IMR-90 (cell line): Measurements from ENCODE around the gene PLA2G4B. TPM values are rescaled to one million over a fixed set of nuclear protein-coding genes. Genes with fewer than 3 reads are reported as not detected.
A peak's percentile ranks its signal among the peaks of the same experiment; 100 is the strongest.

Source experiments
- ATAC-seq: fragments of 200-7000 bp; cut with Tn5 transposase; 2 replicates; pipeline ENCODE4 v1.9.1; 2020; ENCODE audit warnings: low read depth, mild to moderate bottlenecking, moderate library complexity
- BruUV-seq: library from RNA; stranded (reverse); fragments of 400-500 nt; replicated peaks from 2 replicates; lab custom pipeline; 2021; lab: Mats Ljungman, UMichigan
- CTCF ChIA-PET: fragments of 300-600 bp; formaldehyde crosslinking; extraction: SDS; loops from one replicate; lab custom pipeline; 2021; ENCODE audit warnings: antibody characterized with exemption; lab: Yijun Ruan, JAX
- POLR2A ChIA-PET: fragments of 300-600 bp; sonication (Branson Sonifier 250); formaldehyde crosslinking; loops from one replicate; lab custom pipeline; 2022; ENCODE audit warnings: antibody characterized with exemption; ENCODE audit not compliant: unreplicated experiment; lab: Charles Lee
- DNase-seq: peaks from one replicate; pipeline ENCODE4 v3.0.0; 2013
- H2AFZ ChIP-seq: replicated peaks from 2 replicates; pipeline ENCODE3; 2013; ENCODE audit warnings: low read length, mild to moderate bottlenecking; ENCODE audit not compliant: poor library complexity
- H2AK5ac ChIP-seq: 2 replicates; pipeline ENCODE4 v1.6.1; 2013; ENCODE audit warnings: low read depth, low read length, inconsistent platforms
- H2AK9ac ChIP-seq: replicated peaks from 2 replicates; pipeline ENCODE3; 2013; ENCODE audit warnings: mild to moderate bottlenecking, low read depth, low read length, moderate library complexity; ENCODE audit not compliant: poor library complexity
- H2BK120ac ChIP-seq: 2 replicates; pipeline ENCODE4 v1.6.1; 2013; ENCODE audit warnings: low read depth, low read length, inconsistent platforms
- H2BK15ac ChIP-seq: 3 replicates; pipeline ENCODE4 v1.6.1; 2013; ENCODE audit warnings: low read depth, low read length, inconsistent platforms
- H2BK20ac ChIP-seq: 2 replicates; pipeline ENCODE4 v1.6.1; 2013; ENCODE audit warnings: low read depth, mild to moderate bottlenecking, inconsistent platforms, low read length, moderate library complexity
- H2BK5ac ChIP-seq: 2 replicates; pipeline ENCODE4 v1.6.1; 2013; ENCODE audit warnings: mild to moderate bottlenecking, low read depth, low read length, inconsistent platforms; ENCODE audit not compliant: poor library complexity, severe bottlenecking
- H3K14ac ChIP-seq: replicated peaks from 2 replicates; pipeline ENCODE4 v1.6.1; 2013; ENCODE audit warnings: low read depth, low read length, inconsistent platforms
- H3K18ac ChIP-seq: 2 replicates; pipeline ENCODE4 v1.6.1; 2013; ENCODE audit warnings: low read depth, low read length, control low read depth
- H3K23ac ChIP-seq: 2 replicates; pipeline ENCODE4 v1.6.1; 2013; ENCODE audit warnings: low read depth, low read length, inconsistent platforms
- H3K27ac ChIP-seq: 2 replicates; pipeline ENCODE4 v1.5.1; 2013; ENCODE audit warnings: mild to moderate bottlenecking, control low read depth, low read length; ENCODE audit not compliant: insufficient read depth
- H3K27me3 ChIP-seq: 2 replicates; pipeline ENCODE4 v1.6.1; 2013; ENCODE audit warnings: low read length; ENCODE audit not compliant: control insufficient read depth, insufficient read depth
- H3K36me3 ChIP-seq: 2 replicates; pipeline ENCODE4 v1.6.1; 2013; ENCODE audit warnings: low read length, mixed read lengths; ENCODE audit not compliant: control insufficient read depth, insufficient read depth
- H3K4ac ChIP-seq: 2 replicates; pipeline ENCODE4 v1.6.1; 2013; ENCODE audit warnings: low read depth, low read length, inconsistent platforms
- H3K4me1 ChIP-seq: 2 replicates; pipeline ENCODE4 v1.6.1; 2013; ENCODE audit warnings: low read length, mixed read lengths; ENCODE audit not compliant: control insufficient read depth, insufficient read depth
- H3K4me2 ChIP-seq: 2 replicates; pipeline ENCODE4 v1.6.1; 2013; ENCODE audit warnings: low read depth, mild to moderate bottlenecking, control low read depth, low read length, moderate library complexity
- H3K4me3 ChIP-seq: 2 replicates; pipeline ENCODE4 v1.5.1; 2013; ENCODE audit warnings: low read depth, mild to moderate bottlenecking, control low read depth, low read length, moderate library complexity; ENCODE audit not compliant: insufficient read depth
- H3K56ac ChIP-seq: 2 replicates; pipeline ENCODE4 v1.6.1; 2013; ENCODE audit warnings: low read length, inconsistent platforms; ENCODE audit not compliant: insufficient read depth; ENCODE audit errors: extremely low read depth
- H3K79me1 ChIP-seq, 2 experiments: 2 replicates each; pipeline ENCODE4 v1.6.1; 2013; ENCODE audit warnings: low read length in 2 of 2, inconsistent platforms in 1 of 2, low read depth in 1 of 2
- H3K9ac ChIP-seq: 2 replicates; pipeline ENCODE4 v1.6.1; 2013; ENCODE audit warnings: low read depth, low read length, control low read depth
- H3K9me1 ChIP-seq: 2 replicates; pipeline ENCODE4 v1.6.1; 2013; ENCODE audit warnings: low read length, inconsistent platforms; ENCODE audit not compliant: insufficient read depth
- H3K9me3 ChIP-seq: 2 replicates; pipeline ENCODE4 v1.6.1; 2013; ENCODE audit warnings: low read length; ENCODE audit not compliant: control insufficient read depth, insufficient read depth
- H4K20me1 ChIP-seq: 2 replicates; pipeline ENCODE4 v1.6.1; 2013; ENCODE audit warnings: low read length, inconsistent platforms; ENCODE audit not compliant: insufficient read depth
- H4K5ac ChIP-seq: 2 replicates; pipeline ENCODE4 v1.6.1; 2013; ENCODE audit warnings: mild to moderate bottlenecking, low read depth, low read length, control low read depth
- H4K8ac ChIP-seq, 2 experiments: 2 replicates each; pipeline ENCODE4 v1.6.1; 2013; ENCODE audit warnings: low read depth in 2 of 2, low read length in 2 of 2, control low read depth in 1 of 2, inconsistent platforms in 1 of 2
- H4K91ac ChIP-seq: 2 replicates; pipeline ENCODE4 v1.6.1; 2013; ENCODE audit warnings: low read depth, low read length, inconsistent platforms; ENCODE audit not compliant: insufficient read depth
- CTCF ChIP-seq: conservative IDR thresholded peaks from 2 replicates; pipeline ENCODE4 v1.5.1; 2012; ENCODE audit warnings: mild to moderate bottlenecking, low read depth, low read length, improper control_type of control experiment
- MXI1 ChIP-seq: IDR thresholded peaks from 2 replicates; pipeline ENCODE4 v1.6.1; 2012; ENCODE audit warnings: low read depth, mild to moderate bottlenecking, low read length, moderate library complexity, borderline replicate concordance
- POLR2A ChIP-seq: IDR thresholded peaks from 2 replicates; pipeline ENCODE4 v1.6.1; 2012; ENCODE audit warnings: mild to moderate bottlenecking, low read depth, low read length
- RCOR1 ChIP-seq: IDR thresholded peaks from 2 replicates; pipeline ENCODE4 v1.6.1; 2012; ENCODE audit warnings: mild to moderate bottlenecking, low read length, improper control_type of control experiment; ENCODE audit not compliant: insufficient replicate concordance
- WGBS, 2 experiments: methylation state at CpG; one replicate each; pipeline versions ENCODE4 v1.1.5 to v1.1.7; 2013; ENCODE audit warnings: missing lambda C conversion rate in 2 of 2; ENCODE audit not compliant: insufficient read length in 1 of 2; ENCODE audit errors: extremely low coverage in 2 of 2; 5-methylcytosine and 5-hydroxymethylcytosine counted together
- dilution Hi-C: fragments of 300-500 bp; cut with HindIII; formaldehyde crosslinking; loops from one replicate; pipeline ENCODE4 v1.14.3; 2018; ENCODE audit warnings: low sequenced_read_pairs; ENCODE audit not compliant: unreplicated experiment
- in situ Hi-C: fragments of 300-500 bp; cut with MboI; formaldehyde crosslinking; loops from 3 replicates; pipeline ENCODE4 v1.14.3; 2019; ENCODE audit warnings: low sequenced_read_pairs, inconsistent platforms, mixed read lengths
- intact Hi-C: fragments of 100-400 bp; cut with micrococcal nuclease; formaldehyde crosslinking; loops from 2 replicates; pipeline ENCODE4 v1.10.0; 2022
- polyA plus RNA-seq, 3 experiments: library from polyadenylated mRNA; depleted of rRNA; stranded (reverse); fragments of >200 nt; gene quantifications; 2 replicates each; pipeline ENCODE4 v1.2.3, GENCODE V29; 2012; ENCODE audit warnings: low replicate concordance in 1 of 3
- total RNA-seq: library from RNA; depleted of rRNA; stranded (reverse); fragments of >200 nt; gene quantifications from 2 replicates; pipeline ENCODE4 v1.2.3, GENCODE V29; 2012

The PLA2G4B gene
- total and polyA plus RNA-seq, 2 of the 4 experiments (the other 2 are of a cell fraction): 0.18 to 3.1 TPM

- ATAC-seq: no peak
- no CpG with 5 or more reads among the region's 3 CpGs for WGBS, 2 experiments
- Histone ChIP-seq H4K91ac (peak overlapping the region; percentile 77; the same call in 1 of the 2 replicates), H2AK5ac (no peak overlapping the region; the same call in 1 of the 2 replicates), H3K56ac (no peak overlapping the region; the same call in 1 of the 2 replicates), H3K14ac (peak overlapping the region; percentile 62), H3K18ac (no peak overlapping the region), H3K23ac (0 out of 2 replicates have a peak overlapping the region, but pooled peaks have one; percentile 20), H4K20me1 (0 out of 2 replicates have a peak, but pooled peaks cover 3% of the 10 kb centered on the region), H3K4me2 (no peak overlapping the region), H2BK120ac (peak overlapping the region; percentile 84; the same call in 1 of the 2 replicates), H3K4me3 (no peak overlapping the region), H3K27me3 (no peaks in the 10 kb centered on the region), H2AK9ac (no peak overlapping the region), H3K27ac (no peak overlapping the region), H2BK20ac (peak overlapping the region; percentile 91), H3K4me1 (peaks cover 14% of the 10 kb centered on the region), H3K4ac (peak overlapping the region; percentile 90), H3K36me3 (no peaks in the 10 kb centered on the region), H3K9ac (no peak overlapping the region), H2BK15ac (peak overlapping the region; percentile 74; the same call in 1 of the 3 replicates), H2AFZ (no peak overlapping the region), H2BK5ac (peak overlapping the region; percentile 78), H3K9me1 (peaks cover 30% of the 10 kb centered on the region), H3K79me1 (peaks cover 40 to 78% of the 10 kb centered on the region in 2 experiments), H4K8ac (no peak overlapping the region; a peak in 1 of 4 replicates), H3K9me3 (no peaks in the 10 kb centered on the region), H4K5ac (no peak overlapping the region)
- ChIA-PET CTCF (interaction anchor here (0.5 to 1.6 kb wide), 3 partner anchors 12 to 249 kb away, joined by 3 to 4 read pairs (median 4); partner anchors contain the start of gene MAPKBP1), POLR2A (interaction anchor here (0.7 kb wide), 1 partner anchor 443 kb away, joined by 3 read pairs; no protein-coding TSS in a partner anchor)
- DNase-seq: no peak
- TF ChIP-seq MXI1: no peak
- no peak for TF ChIP-seq POLR2A
- TF ChIP-seq CTCF: no peak
- no peak for TF ChIP-seq RCOR1
- BruUV-seq: no TSS peak
- intact Hi-C loops: no loop called here
- dilution Hi-C loops: no loop called here
- in situ Hi-C loops: no loop called here
Observed at GRCh38 chr15:41790169-41790568, 48.5 kb upstream of the PLA2G4B start.
